ENCODE results near the gene AKR1C3.

DNA sequence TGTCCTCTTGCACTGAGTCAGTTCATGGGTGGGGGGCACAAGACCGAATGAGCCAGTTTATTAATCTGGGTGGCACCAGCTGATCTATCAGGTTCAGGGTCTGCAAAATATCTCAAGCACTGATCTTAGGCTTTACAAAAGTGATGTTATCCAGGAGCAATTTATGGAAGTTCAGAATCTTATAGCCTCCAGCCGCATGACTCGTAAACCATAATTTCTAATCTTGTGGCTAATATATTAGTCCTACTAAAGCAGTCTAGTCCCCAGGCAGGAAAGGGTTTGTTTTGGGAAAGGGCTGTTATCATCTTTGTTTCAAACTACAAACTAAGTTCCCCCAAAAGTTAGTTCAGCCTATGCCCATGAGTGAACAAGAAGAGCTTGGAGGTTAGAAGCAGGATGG is 56.9 kb downstream of the AKR1C3 start:
- TF ChIP-seq CTCF (IDR thresholded peaks at IDR 0.05) (no peak), POLR2AphosphoS5 (IDR thresholded peaks at IDR 0.05; ENCODE audit: low read depth, low read length) (no peak), SIN3A (IDR thresholded peaks at IDR 0.05; ENCODE audit: borderline replicate concordance, insufficient read depth, low read depth, low read length) (no peak)

Data from Panc1 (cell line).